Mammary epithelial cell (primary cell): ENCODE results near the gene NR1D1.

Source experiments
- EZH2 ChIP-seq: IDR thresholded peaks from 2 replicates; pipeline ENCODE4 v1.6.1; 2012; ENCODE audit warnings: low read length, inconsistent platforms, borderline replicate concordance
- TF ChIP-seq, protein P1 (sequence below), 2 donors: IDR thresholded peaks in 1 of 2; conservative IDR thresholded peaks in 1 of 2; 2 replicates each; pipeline ENCODE4 v1.5.1; 2011 to 2012; ENCODE audit warnings: inconsistent platforms in 2 of 2, low read length in 2 of 2, mild to moderate bottlenecking in 2 of 2, control low read depth in 1 of 2, low read depth in 1 of 2; ENCODE audit not compliant: insufficient read depth in 1 of 2; ENCODE audit errors: extremely low read depth in 1 of 2

DNA sequence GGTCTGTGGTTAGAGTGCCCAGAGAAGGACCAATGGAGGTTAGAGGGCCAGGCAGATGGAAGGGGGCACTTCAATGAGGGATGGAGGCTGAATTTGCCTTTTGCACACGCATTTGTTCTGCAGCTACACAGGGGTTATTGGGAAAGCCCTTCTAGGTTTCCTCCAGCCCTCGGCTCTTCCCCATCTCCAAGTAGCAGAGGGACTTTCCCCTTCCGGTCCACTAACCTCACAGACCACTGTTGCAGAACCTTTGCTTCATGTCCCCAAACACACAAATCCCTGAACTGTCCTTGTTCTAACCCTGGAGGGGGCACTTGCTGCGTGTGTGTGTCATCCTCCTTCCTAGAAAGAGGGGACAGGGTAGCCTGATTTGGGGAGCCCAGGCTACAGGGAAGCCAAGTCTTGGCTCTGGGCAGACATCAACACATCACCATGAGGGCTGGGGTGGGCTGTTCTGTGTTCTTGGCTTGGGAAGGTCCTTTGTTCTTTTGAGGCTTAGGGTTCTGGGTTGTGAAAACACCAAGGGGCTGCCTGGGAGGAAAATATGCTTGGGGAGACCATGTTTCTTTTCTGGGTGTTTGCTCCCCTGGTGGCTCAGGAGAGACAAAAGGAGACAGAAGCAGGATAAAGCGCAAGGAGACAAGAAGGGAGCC, 7.3 kb upstream of the NR1D1 start:
- TF ChIP-seq, protein P1, sequence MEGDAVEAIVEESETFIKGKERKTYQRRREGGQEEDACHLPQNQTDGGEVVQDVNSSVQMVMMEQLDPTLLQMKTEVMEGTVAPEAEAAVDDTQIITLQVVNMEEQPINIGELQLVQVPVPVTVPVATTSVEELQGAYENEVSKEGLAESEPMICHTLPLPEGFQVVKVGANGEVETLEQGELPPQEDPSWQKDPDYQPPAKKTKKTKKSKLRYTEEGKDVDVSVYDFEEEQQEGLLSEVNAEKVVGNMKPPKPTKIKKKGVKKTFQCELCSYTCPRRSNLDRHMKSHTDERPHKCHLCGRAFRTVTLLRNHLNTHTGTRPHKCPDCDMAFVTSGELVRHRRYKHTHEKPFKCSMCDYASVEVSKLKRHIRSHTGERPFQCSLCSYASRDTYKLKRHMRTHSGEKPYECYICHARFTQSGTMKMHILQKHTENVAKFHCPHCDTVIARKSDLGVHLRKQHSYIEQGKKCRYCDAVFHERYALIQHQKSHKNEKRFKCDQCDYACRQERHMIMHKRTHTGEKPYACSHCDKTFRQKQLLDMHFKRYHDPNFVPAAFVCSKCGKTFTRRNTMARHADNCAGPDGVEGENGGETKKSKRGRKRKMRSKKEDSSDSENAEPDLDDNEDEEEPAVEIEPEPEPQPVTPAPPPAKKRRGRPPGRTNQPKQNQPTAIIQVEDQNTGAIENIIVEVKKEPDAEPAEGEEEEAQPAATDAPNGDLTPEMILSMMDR (conservative IDR thresholded peaks at IDR 0.05 in 1 of 2, IDR thresholded peaks at IDR 0.05 in 1 of 2; ENCODE audit: extremely low read depth in 1 of 2, insufficient read depth in 1 of 2, low read depth in 1 of 2, low read length in 2 of 2) = no peak
- no peak for TF ChIP-seq EZH2
